ENCODE measurements around the gene CHDH. TPM values are rescaled to one million over a fixed set of nuclear protein-coding genes. Genes with fewer than 3 reads are reported as not detected.

CHDH gene
- total RNA-seq, 6 experiments from 2014 or later, result 25.0 to 49.1 (median 39.4) TPM

DNA sequence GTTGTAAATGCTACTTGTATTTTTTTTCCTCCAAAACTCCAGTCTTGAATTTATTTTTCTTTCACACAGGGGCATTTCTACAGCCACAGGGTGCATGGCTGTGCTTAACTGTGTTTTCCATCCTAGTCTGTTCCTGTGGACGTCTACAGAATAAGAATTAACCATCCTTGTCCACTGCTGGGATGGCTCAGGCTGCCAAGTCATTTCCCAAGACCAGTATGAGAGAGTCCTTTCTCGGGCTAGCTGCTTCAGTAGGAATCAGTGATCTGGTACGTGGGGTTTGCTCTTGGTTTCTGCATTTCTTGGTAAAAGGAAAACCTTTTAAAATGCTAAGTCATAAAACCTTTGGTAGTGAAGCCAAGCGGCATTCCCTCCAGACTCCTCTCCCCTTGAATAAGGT, 29.8 kb downstream of the CHDH start:
- no peaks in the 10 kb centered on the region for H3K4me1 ChIP-seq
- H3K36me3 ChIP-seq, result peaks cover 0 to 49% (median 26%) of the 10 kb centered on the region in 4 donors
- H3K27me3 ChIP-seq, result no peaks in the 10 kb centered on the region
- WGBS (ENCODE audit: insufficient coverage, low coverage, low lambda C conversion rate, missing lambda C conversion rate), result 67% methylated on average over 2 of the region's 4 CpGs
- TF ChIP-seq, protein P1, sequence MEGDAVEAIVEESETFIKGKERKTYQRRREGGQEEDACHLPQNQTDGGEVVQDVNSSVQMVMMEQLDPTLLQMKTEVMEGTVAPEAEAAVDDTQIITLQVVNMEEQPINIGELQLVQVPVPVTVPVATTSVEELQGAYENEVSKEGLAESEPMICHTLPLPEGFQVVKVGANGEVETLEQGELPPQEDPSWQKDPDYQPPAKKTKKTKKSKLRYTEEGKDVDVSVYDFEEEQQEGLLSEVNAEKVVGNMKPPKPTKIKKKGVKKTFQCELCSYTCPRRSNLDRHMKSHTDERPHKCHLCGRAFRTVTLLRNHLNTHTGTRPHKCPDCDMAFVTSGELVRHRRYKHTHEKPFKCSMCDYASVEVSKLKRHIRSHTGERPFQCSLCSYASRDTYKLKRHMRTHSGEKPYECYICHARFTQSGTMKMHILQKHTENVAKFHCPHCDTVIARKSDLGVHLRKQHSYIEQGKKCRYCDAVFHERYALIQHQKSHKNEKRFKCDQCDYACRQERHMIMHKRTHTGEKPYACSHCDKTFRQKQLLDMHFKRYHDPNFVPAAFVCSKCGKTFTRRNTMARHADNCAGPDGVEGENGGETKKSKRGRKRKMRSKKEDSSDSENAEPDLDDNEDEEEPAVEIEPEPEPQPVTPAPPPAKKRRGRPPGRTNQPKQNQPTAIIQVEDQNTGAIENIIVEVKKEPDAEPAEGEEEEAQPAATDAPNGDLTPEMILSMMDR (IDR thresholded peaks at IDR 0.05), result no peak
- TF ChIP-seq POLR2A (IDR thresholded peaks at IDR 0.05), result no peak
- no peak for DNase-seq
- intact Hi-C loops (cut with DNase I), result no loop called here
- no peaks in the 10 kb centered on the region for H3K9me3 ChIP-seq
- no peak overlapping the region for H3K4me3 ChIP-seq
- ATAC-seq, result no peak
- no peak overlapping the region for H3K27ac ChIP-seq

DNA sequence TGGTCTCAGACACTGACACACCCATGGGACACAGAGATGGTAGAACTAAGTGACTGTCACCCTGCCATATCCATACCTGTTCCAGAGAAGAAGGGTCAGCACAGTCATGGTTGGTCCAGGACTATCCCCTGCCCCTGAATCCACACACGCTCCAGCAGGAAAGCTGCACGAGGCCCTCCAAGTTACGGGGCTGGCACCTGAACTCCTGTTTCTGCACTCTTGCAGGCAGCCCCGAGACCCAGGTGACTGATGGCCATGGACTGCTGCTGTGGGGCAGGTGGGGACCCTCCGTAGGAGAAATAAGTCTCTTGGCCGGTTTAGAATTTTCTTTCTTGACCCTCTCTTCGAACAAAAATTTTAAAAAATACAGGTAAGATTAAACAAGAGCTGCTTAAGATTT, 30.6 kb downstream of the CHDH start:
- peaks cover 0 to 42% (median 22%) of the 10 kb centered on the region in 4 donors for H3K36me3 ChIP-seq
- H3K9me3 ChIP-seq, result no peaks in the 10 kb centered on the region
- intact Hi-C loops (cut with DNase I), result no loop called here
- DNase-seq, result no peak
- H3K4me3 ChIP-seq, result no peak overlapping the region
- 92% methylated on average over 3 of the region's 7 CpGs for WGBS (ENCODE audit: insufficient coverage, low coverage, low lambda C conversion rate, missing lambda C conversion rate)
- TF ChIP-seq POLR2A (IDR thresholded peaks at IDR 0.05), result no peak
- TF ChIP-seq, protein P1 (IDR thresholded peaks at IDR 0.05), result no peak
- no peaks in the 10 kb centered on the region for H3K27me3 ChIP-seq
- no peaks in the 10 kb centered on the region for H3K4me1 ChIP-seq
- no peak for ATAC-seq
- no peak overlapping the region for H3K27ac ChIP-seq

DNA sequence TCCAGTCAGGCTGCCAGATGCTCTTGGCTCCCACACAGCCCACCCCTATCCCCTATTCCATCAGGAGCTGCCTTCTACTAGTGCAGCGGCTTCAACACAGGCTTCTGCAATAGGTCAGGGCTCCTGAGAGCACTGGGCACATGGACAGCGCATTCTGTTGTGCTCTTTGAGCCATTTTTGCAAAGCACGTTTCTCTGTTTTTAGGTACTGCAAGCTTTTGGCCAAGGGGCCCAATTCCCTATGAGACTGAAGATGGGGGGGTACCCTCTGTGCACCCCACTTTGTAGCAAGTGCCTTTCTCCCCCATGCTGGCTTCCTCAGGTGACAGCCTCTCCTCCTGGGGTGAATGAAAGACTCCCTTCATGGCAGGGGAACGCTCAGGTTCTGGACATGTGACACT, 31.2 kb downstream of the CHDH start:
- peaks cover 0 to 36% (median 18%) of the 10 kb centered on the region in 4 donors for H3K36me3 ChIP-seq
- TF ChIP-seq, protein P1 (IDR thresholded peaks at IDR 0.05), result no peak
- no peak for TF ChIP-seq POLR2A (IDR thresholded peaks at IDR 0.05)
- no peak for DNase-seq
- H3K27me3 ChIP-seq, result no peaks in the 10 kb centered on the region
- no peaks in the 10 kb centered on the region for H3K9me3 ChIP-seq
- H3K4me3 ChIP-seq, result no peak overlapping the region
- WGBS (ENCODE audit: insufficient coverage, low coverage, low lambda C conversion rate, missing lambda C conversion rate), result 76% methylated on average over 2 of the region's 4 CpGs
- no peaks in the 10 kb centered on the region for H3K4me1 ChIP-seq
- no peak for ATAC-seq
- no peak overlapping the region for H3K27ac ChIP-seq
- intact Hi-C loops (cut with DNase I), result no loop called here

DNA sequence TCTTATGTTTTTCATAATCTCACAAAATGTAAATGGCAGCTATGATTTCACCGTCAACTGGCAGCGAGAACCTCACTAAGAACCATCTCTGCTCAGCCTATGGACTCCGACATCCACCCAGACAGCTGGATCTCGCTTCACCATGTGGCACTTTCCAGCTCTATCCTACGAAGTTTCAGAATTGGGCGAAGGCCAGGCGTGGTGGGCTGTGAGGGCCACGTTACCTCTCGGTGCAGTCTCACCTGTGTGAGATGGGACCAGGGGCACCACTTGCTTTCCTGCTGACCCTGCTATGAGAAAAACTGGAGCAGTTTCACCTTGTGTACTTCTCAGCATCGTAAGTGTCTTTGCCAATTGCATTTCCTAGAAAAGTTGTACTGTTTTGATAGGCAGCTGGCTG, 32.3 kb downstream of the CHDH start:
- peaks cover 0 to 24% (median 10%) of the 10 kb centered on the region in 4 donors for H3K36me3 ChIP-seq
- H3K27me3 ChIP-seq, result no peaks in the 10 kb centered on the region
- peak in 1 of 3 donors; percentile 41 for DNase-seq
- H3K4me1 ChIP-seq, result no peaks in the 10 kb centered on the region
- 83% methylated on average over 10 of the region's 10 CpGs for WGBS (ENCODE audit: insufficient coverage, low coverage, low lambda C conversion rate, missing lambda C conversion rate)
- intact Hi-C loops (cut with DNase I), result no loop called here
- no peak overlapping the region for H3K4me3 ChIP-seq
- no peak overlapping the region for H3K27ac ChIP-seq
- no peak for ATAC-seq
- H3K9me3 ChIP-seq, result no peaks in the 10 kb centered on the region
- TF ChIP-seq POLR2A (IDR thresholded peaks at IDR 0.05), result no peak
- TF ChIP-seq, protein P1 (IDR thresholded peaks at IDR 0.05), result no peak

DNA sequence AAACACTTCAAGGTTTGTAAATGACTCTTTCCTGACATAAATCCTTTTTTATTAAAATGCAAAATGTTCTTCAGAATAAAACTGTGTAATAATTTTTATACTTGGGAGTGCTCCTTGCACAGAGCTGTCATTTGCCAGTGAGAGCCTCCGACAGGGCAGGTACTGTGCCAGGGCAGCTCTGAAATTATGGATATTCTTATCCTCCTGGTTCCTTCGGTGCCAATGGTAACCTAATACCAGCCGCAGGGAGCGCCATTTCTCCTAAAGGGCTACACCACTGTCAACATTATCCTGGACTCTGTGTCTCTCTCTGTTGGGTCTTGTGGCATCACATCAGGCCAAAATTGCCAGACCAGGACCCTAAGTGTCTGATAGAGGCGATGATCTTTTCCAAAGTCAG, 33.0 kb downstream of the CHDH start:
- ATAC-seq (peak in 1 of 4 donors; percentile 5), DNase-seq (no peak)
- Histone ChIP-seq H3K9me3 (no peaks in the 10 kb centered on the region), H3K27ac (no peak overlapping the region), H3K27me3 (no peaks in the 10 kb centered on the region), H3K4me1 (no peaks in the 10 kb centered on the region), H3K4me3 (no peak overlapping the region), H3K36me3 (peaks cover 0 to 17% (median 7%) of the 10 kb centered on the region in 4 donors)
- TF ChIP-seq, protein P1 (IDR thresholded peaks at IDR 0.05), result no peak
- TF ChIP-seq POLR2A (IDR thresholded peaks at IDR 0.05), result no peak
- 93% methylated on average over 5 of the region's 5 CpGs for WGBS (ENCODE audit: insufficient coverage, low coverage, low lambda C conversion rate, missing lambda C conversion rate)
- intact Hi-C loops (cut with DNase I), result no loop called here

Data from right lobe of liver (tissue), 6 donors.